ENCODE data around the gene EPC1.
A peak's percentile ranks its signal among the peaks of the same experiment; 100 is the strongest.
"Not testable (repeated sequence)": the region's sequence is repeated elsewhere in the genome, so short reads cannot be mapped to it uniquely, and the experiment has no call there.

The EPC1 gene

GRCh38 chr10:32372000-32372875 is 25.3 kb upstream of the EPC1 start:
- no peak for DNase-seq (ENCODE audit: low read depth in 2 of 2, low spot score in 1 of 2)

- DNase-seq (ENCODE audit: low read depth in 2 of 2, low spot score in 1 of 2), result no peak
Observed at GRCh38 chr10:32371101-32371500, 24.1 kb upstream of the EPC1 start.

DNA sequence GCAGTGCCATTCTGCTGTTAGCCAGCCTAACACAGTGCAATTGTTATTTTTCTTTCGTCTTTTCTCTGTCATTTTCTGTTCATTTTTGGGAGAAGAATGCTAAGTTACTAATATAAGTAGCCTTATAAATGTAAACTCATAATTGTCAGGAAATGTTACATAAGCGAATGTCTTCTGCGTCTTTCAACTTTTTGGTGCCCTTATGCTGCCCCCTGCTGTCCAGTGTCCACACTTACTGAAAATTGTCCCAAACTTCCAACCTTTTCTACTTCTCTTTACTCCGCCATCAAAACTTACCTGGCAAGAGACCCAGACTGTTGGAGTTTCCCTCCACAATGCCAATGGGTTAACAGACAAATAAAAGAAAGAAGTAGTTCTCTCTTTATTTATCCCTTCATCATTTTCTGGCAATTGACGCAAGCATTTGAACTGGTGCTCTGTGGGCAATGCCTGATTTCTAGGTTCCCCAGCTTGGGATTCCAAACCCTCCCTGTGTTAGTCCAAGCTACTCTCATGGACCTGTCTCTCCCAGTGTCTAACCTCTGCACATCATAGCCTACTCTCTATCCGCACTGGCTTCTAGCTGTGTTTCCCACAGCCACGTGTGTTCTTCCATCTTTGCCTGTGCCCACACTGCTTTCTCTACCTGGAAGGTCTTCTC is 21.0 kb upstream of the EPC1 start:
- DNase-seq (ENCODE audit: low read depth in 2 of 2, low spot score in 1 of 2), result peak; percentile 45 to 67

- no peak for DNase-seq (ENCODE audit: low read depth in 2 of 2, low spot score in 1 of 2)
Observed at GRCh38 chr10:32366588-32366987, 19.6 kb upstream of the EPC1 start.

- no peak for DNase-seq (ENCODE audit: low read depth in 2 of 2, low spot score in 1 of 2)
Observed at GRCh38 chr10:32366111-32366510, 19.2 kb upstream of the EPC1 start.

GRCh38 chr10:32365404-32365803 is 18.4 kb upstream of the EPC1 start:
- DNase-seq (ENCODE audit: low read depth in 2 of 2, low spot score in 1 of 2), result not testable (repeated sequence)

DNA sequence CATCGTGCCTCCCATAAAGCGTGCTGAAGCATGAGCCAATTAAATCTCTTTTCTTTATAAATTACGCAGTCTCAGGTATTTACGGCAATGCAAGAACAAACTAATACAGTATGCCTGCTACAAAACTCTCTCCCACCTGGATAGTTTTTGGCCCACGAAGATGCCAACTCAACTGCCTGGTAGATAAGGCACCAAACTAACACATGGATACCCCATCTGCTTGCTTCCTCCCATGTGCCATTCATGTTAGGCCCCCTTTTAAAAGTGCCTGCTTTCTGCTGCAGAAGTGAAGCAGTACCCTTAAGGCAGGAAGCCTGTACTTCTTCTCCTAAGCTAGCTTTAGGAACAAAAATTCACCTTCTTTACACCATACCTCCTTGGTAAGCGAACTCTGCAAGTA is 15.6 kb upstream of the EPC1 start:
- no peak for DNase-seq (ENCODE audit: low read depth in 2 of 2, low spot score in 1 of 2)

- DNase-seq (ENCODE audit: low read depth in 2 of 2, low spot score in 1 of 2), result no peak
Observed at GRCh38 chr10:32360884-32361283, 13.9 kb upstream of the EPC1 start.

- DNase-seq (ENCODE audit: low read depth in 2 of 2, low spot score in 1 of 2), result no peak
Observed at GRCh38 chr10:32360241-32360640, 13.3 kb upstream of the EPC1 start.

GRCh38 chr10:32357056-32357735 is 10.2 kb upstream of the EPC1 start:
- DNase-seq (ENCODE audit: low read depth in 2 of 2, low spot score in 1 of 2), result no peak

- not testable (repeated sequence) for DNase-seq (ENCODE audit: low read depth in 2 of 2, low spot score in 1 of 2)
Observed at GRCh38 chr10:32354690-32355089, 7.7 kb upstream of the EPC1 start.

GRCh38 chr10:32350811-32351350 is 3.9 kb upstream of the EPC1 start:
- DNase-seq (ENCODE audit: low read depth in 2 of 2, low spot score in 1 of 2), result no peak

DNA sequence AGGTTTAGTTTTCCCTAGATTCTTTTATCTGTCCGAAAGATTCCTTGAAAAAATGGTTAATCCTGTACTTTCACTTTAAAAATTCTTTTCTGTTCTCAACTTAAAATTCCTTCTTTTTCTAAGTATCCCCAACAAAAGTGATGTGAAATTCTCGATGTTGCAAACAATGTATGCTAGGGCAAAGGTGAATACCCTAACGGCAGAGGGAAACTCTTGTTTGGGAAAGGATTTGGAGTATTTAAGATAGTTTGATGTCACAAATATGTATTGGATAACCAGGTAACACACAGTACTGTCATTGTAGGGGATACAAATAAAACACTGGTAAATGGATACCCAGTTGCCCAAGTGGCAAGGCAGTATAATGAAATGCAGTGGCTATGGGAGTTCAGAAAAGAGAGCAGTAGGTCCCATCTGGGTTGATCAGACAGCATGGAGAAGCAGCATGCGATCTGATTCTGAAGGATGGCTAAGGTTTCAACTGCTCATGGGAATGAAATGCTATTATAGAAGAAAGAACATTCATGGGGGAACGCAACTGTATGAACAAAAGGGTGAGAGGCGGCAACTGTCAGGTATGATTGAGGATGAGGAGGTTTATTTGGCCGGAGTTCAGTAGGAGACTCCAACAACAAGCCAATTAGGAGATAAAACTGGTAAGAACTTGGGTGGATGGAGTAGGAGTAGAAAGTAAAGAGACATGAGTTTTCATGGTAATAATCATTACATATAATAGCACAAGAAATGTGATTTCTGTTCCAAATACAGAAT is 3.2 kb upstream of the EPC1 start:
- no peak for DNase-seq (ENCODE audit: low read depth in 2 of 2, low spot score in 1 of 2)

DNA sequence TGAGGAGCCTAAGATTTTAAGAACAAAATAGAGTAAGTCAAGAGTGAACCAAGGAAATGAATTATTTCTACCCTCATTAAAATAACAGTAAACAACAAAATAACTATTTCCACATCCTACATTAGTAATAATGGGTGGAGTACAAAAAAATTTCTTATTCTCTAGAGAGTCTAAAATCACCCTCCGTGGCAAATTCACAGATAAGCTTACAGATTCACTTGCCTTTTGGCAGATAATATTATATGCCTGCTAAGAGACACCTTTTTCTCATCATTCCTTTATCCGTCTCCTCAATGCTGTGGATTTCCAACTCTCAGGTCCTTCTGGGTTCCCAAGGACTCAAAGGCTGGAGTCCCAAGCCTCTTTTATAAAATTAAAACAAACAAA is 2.2 kb upstream of the EPC1 start:
- DNase-seq (ENCODE audit: low read depth in 2 of 2, low spot score in 1 of 2), result no peak

DNA sequence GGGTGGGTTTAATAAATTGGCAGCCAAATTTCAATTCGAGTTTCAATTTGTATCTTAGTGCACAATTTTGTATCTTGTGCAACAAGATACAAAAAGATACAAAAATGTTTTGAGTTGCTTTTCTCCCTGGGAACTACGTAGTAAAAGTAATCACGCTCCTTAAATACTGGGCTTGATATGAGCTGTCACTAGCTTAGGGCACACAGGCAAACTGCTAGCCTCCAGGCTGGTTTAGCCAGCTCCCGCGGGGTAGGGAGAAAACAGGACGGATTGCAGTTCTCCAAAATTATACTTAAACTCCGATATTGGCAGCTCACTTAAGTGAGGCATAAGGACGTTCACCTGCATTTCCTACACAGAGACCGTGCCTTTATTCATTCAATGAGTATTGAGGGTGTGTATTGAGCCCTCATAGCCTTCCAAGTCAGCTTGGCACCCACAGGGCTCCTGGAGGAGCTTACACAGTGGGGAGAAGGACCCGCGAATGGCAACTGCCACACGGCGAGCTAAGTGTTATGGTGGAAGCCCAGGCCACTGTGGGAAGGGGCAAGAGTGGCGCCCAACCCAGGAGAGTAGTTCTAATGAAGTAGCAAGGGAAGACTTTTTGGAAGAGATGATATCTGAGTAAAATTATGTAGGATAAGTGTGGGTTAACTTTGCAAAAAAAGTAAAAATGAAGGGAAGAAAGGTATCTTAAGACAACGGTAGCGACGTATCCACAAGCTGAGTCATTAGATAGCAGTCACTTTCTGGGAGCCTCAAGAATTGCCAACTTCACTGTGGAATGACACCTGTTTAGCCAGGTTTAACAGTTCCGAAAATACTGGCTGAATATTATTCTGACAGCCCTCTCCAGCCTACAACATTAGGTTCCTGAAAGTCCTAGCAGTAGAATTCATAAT is 1.6 kb upstream of the EPC1 start:
- no peak for DNase-seq (ENCODE audit: low read depth in 2 of 2, low spot score in 1 of 2)

- DNase-seq (ENCODE audit: low read depth in 2 of 2, low spot score in 1 of 2), result peak in 1 of 2 donors; percentile 12
Observed at GRCh38 chr10:32347363-32348022, 535 bp upstream of the EPC1 start.

DNA sequence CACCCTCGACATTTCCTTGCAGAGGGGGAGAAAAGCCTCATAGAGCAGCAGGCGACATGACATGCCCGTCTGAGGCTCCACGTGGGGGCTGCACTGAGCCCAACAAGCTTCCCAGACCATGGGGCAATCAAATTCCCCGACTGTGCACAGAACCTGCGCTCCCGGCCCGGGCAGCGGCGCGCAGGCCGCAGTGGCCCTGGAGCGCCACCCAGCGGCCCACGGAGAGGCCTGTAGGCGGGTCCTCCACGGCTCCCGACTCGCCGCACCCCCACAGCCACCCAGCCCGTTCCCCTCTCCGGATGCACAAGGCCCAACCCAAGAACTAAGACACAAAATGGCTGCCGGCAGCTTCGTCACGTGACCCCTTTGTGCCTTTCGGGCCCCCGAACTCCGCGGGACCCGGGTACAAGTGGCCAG is 816 bp downstream of the EPC1 start:
- peak; percentile 86 to 94 for DNase-seq (ENCODE audit: low read depth in 2 of 2, low spot score in 1 of 2)

GRCh38 chr10:32341596-32341995 is 5.4 kb downstream of the EPC1 start:
- DNase-seq (ENCODE audit: low read depth in 2 of 2, low spot score in 1 of 2), result no peak

- no peak for DNase-seq (ENCODE audit: low read depth in 2 of 2, low spot score in 1 of 2)
Observed at GRCh38 chr10:32340596-32341180, 6.3 kb downstream of the EPC1 start.
